Thyroid gland (tissue), 4 donors: ENCODE data around the gene HP1BP3. TPM values are rescaled to one million over a fixed set of nuclear protein-coding genes. Genes with fewer than 3 reads are reported as not detected.
A peak's percentile ranks its signal among the peaks of the same experiment; 100 is the strongest.

ENCODE experiments used
- DNase-seq, 2 donors: peaks; one replicate each; pipeline ENCODE4 v3.0.0-alpha.2; 2019
- H3K27ac ChIP-seq, 3 donors: fragments of 200-600 bp; sonication (generic); 1 replicate in 2 of 3; 2 replicates in 1 of 3; pipeline ENCODE4 v1.5.1; 2016 to 2019; ENCODE audit warnings: mild to moderate bottlenecking in 1 of 3, moderate library complexity in 1 of 3
- H3K27me3 ChIP-seq: fragments of 200-600 bp; sonication (generic); one replicate; pipeline ENCODE4 v1.5.1; 2019
- H3K36me3 ChIP-seq, 2 donors: fragments of 200-600 bp; sonication (generic); one replicate each; pipeline ENCODE4 v1.5.1; 2016 to 2019
- H3K4me1 ChIP-seq, 2 donors: fragments of 200-600 bp; sonication (generic); one replicate each; pipeline ENCODE4 v1.5.1; 2017 to 2019
- H3K4me3 ChIP-seq, 3 donors: fragments of 200-600 bp; sonication (generic); replicated peaks in 1 of 3; 1 replicate in 2 of 3; 2 replicates in 1 of 3; pipeline ENCODE4 v1.5.1; 2016; ENCODE audit warnings: mild to moderate bottlenecking in 1 of 3
- H3K9me3 ChIP-seq: fragments of 200-600 bp; sonication (generic); one replicate; pipeline ENCODE4 v1.5.1; 2017
- CTCF ChIP-seq, 6 experiments: fragments of 200-600 bp in 3 of 6; fragments of 450-650 bp in 3 of 6; sonication (generic) in 3 of 6; IDR thresholded peaks; one replicate each; pipeline ENCODE4 v1.5.1; 2016 to 2019; ENCODE audit warnings: antibody characterized with exemption in 6 of 6, mild to moderate bottlenecking in 2 of 6, inconsistent platforms in 1 of 6, moderate library complexity in 1 of 6
- POLR2A ChIP-seq, 2 donors: fragments of 450-650 bp; IDR thresholded peaks; one replicate each; pipeline ENCODE4 v1.6.1; 2017; ENCODE audit warnings: antibody characterized with exemption in 2 of 2, mild to moderate bottlenecking in 2 of 2, moderate library complexity in 1 of 2
- WGBS, 2 donors: methylation state at CpG; one replicate each; pipeline ENCODE4 v1.1.5; 2017; 5-methylcytosine and 5-hydroxymethylcytosine counted together
- intact Hi-C: fragments of 100-400 bp; cut with DNase I; formaldehyde crosslinking; loops from one replicate; pipeline ENCODE4 v1.15.1; 2023
- total RNA-seq, 4 donors: library from RNA; depleted of rRNA; stranded (reverse); fragments of >200 nt; gene quantifications; one replicate each; pipeline ENCODE4 v1.2.3, GENCODE V29; 2016

HP1BP3 gene
- total RNA-seq, 4 donors from 2014 or later = 248 to 312 (median 280) TPM

- 22 to 34% methylated on average over 7 of the region's 7 CpGs for WGBS, 2 donors
- H3K4me1 ChIP-seq = peaks cover 17 to 21% of the 10 kb centered on the region in 2 donors
- DNase-seq = no peak
- peak overlapping the region in 1 of 3 donors; percentile 47 for H3K4me3 ChIP-seq
- no peaks in the 10 kb centered on the region for H3K9me3 ChIP-seq
- intact Hi-C loops = no loop called here
- H3K36me3 ChIP-seq = no peaks in the 10 kb centered on the region
- peak overlapping the region; percentile 50 to 93 (median 90) for H3K27ac ChIP-seq
- H3K27me3 ChIP-seq = no peaks in the 10 kb centered on the region
- TF ChIP-seq POLR2A (IDR thresholded peaks at IDR 0.05) = no peak
- no peak for TF ChIP-seq CTCF (IDR thresholded peaks at IDR 0.05)
Observed at GRCh38 chr1:20733360-20733975, 53.6 kb downstream of the HP1BP3 start.

GRCh38 chr1:20732588-20733359, 54.3 kb downstream of the HP1BP3 start, which contains the start of gene SH2D5:
Gene SH2D5 (minus strand): TSS chr1:20732703. CDS start chr1:20728044, 4,659 bp downstream.
- H3K36me3 ChIP-seq = no peaks in the 10 kb centered on the region
- peak within 1 kb of the TSS; percentile 50 to 93 (median 90) for H3K27ac ChIP-seq
- H3K9me3 ChIP-seq = no peaks in the 10 kb centered on the region
- peak in 5 of 6 experiments; percentile 23 to 49 (median 46) for TF ChIP-seq CTCF (IDR thresholded peaks at IDR 0.05)
- peak in 1 of 2 donors; percentile 58 for TF ChIP-seq POLR2A (IDR thresholded peaks at IDR 0.05)
- peak; percentile 92 to 93 for DNase-seq
- H3K4me3 ChIP-seq = peak within 1 kb of the TSS in 2 of 3 donors; percentile 3 to 47
- 0 to 3% methylated on average over 16 of the region's 38 CpGs for WGBS, 2 donors
- H3K4me1 ChIP-seq = peaks cover 17 to 21% of the 10 kb centered on the region in 2 donors
- no peaks in the 10 kb centered on the region for H3K27me3 ChIP-seq
- intact Hi-C loops = no loop called here

- H3K36me3 ChIP-seq = no peaks in the 10 kb centered on the region
- intact Hi-C loops = no loop called here
- TF ChIP-seq POLR2A (IDR thresholded peaks at IDR 0.05) (peak in 1 of 2 donors; percentile 9), CTCF (IDR thresholded peaks at IDR 0.05) (no peak)
- WGBS, 2 donors = 2 to 3% methylated on average over 6 to 15 of the region's 55 CpGs
- peak overlapping the region in 2 of 3 donors; percentile 3 to 47 for H3K4me3 ChIP-seq
- H3K4me1 ChIP-seq = peaks cover 17 to 21% of the 10 kb centered on the region in 2 donors
- DNase-seq = peak; percentile 63 to 75
- H3K27ac ChIP-seq = peak overlapping the region in 2 of 3 donors; percentile 90 to 93
- no peaks in the 10 kb centered on the region for H3K9me3 ChIP-seq
- H3K27me3 ChIP-seq = no peaks in the 10 kb centered on the region
Observed at GRCh38 chr1:20732071-20732587, 55.0 kb downstream of the HP1BP3 start.

- Histone ChIP-seq H3K9me3 (no peaks in the 10 kb centered on the region), H3K4me3 (peak overlapping the region in 2 of 3 donors; percentile 3 to 47), H3K27ac (no peak overlapping the region), H3K4me1 (peaks cover 17 to 21% of the 10 kb centered on the region in 2 donors), H3K36me3 (no peaks in the 10 kb centered on the region), H3K27me3 (no peaks in the 10 kb centered on the region)
- intact Hi-C loops = no loop called here
- 33 to 44% methylated on average over 12 to 22 of the region's 62 CpGs for WGBS, 2 donors
- TF ChIP-seq POLR2A (IDR thresholded peaks at IDR 0.05) (no peak), CTCF (IDR thresholded peaks at IDR 0.05) (no peak)
- DNase-seq = no peak
Observed at GRCh38 chr1:20731057-20731991, 55.8 kb downstream of the HP1BP3 start.
